ENCODE measurements around the gene OIT3. TPM values are rescaled to one million over a fixed set of nuclear protein-coding genes. Genes with fewer than 3 reads are reported as not detected.

Gene OIT3
- total RNA-seq, 1 donor from 2014 or later = not detected

DNA sequence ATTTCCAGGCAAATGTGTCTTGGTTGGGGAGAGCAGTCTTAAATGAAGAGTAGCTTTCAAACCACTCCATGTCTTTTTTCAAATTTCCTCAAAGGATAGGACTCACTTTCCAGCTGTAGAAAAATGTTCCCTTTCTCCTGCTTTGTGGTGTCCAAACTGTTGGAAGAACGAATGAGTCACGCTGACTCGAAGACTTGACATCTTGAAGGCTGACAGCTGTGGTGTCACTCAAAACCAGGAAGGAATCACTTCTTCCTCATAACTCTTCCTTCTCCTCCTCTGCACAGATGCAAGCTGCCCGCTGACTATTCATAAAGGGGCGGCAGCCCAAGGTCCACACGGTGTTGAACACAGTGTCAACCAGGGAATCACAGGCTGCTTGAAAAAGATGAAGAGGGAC, 41.8 kb downstream of the OIT3 start:
- intact Hi-C loops (cut with DNase I) = no loop called here
- no peak for DNase-seq
- ATAC-seq (ENCODE audit: poor library complexity) = no peak

DNA sequence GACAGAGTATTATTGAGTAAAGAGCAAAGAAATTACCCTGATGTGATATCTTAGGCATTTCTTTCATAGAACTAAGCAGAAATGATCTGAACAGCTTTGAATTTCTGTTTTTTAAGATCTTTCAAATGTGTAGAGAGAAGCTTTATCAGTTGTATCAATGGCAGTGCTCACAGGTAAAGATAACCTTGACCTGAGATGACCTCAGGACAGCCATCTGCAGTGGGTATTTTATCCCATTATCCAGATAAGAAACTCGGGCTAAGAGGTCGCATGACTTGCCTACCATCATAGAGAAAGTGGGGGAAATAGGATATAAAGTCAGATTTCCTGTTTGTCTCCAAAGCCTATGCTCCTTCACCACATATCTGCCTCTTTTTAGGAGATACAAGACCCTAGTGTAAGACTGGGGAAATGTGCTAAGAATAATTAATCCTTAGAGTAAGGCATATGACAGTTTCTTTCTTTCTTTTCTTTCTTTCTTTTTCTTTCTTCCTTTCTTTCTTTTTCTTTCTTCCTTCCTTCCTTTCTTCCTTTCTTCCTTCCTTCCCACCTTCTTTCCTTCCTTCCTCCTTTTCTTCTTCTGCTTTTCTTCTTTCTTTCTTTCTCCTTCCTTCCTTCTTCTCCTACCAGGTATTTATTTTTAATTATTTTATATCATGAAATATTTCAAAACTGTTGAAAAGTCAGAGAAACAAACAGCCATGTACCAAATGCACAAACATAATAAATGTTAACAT, 50.1 kb downstream of the OIT3 start:
- intact Hi-C loops (cut with DNase I) = no loop called here
- no peak for DNase-seq
- no peak for ATAC-seq (ENCODE audit: poor library complexity)

DNA sequence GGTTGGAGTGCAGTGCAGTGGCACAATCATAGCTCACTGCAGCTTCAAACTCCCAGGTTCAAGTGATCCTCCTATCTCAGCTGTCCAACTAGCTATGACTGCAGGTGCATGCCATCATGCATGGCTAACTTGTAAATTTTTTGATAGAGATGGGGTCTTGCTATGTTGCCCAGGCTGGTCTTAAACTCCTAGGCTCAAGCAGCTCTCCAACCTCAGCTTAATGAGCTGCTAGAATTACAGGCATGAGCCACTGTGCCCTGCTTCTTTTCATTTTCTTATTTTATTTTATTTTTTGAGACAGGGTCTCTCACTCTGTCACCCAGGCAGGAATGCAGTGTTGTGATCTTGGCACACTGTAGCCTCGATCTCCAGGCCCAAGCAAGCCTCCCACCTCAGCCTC, 53.4 kb downstream of the OIT3 start:
- intact Hi-C loops (cut with DNase I) = no loop called here
- DNase-seq = no peak
- ATAC-seq (ENCODE audit: poor library complexity) = no peak

DNA sequence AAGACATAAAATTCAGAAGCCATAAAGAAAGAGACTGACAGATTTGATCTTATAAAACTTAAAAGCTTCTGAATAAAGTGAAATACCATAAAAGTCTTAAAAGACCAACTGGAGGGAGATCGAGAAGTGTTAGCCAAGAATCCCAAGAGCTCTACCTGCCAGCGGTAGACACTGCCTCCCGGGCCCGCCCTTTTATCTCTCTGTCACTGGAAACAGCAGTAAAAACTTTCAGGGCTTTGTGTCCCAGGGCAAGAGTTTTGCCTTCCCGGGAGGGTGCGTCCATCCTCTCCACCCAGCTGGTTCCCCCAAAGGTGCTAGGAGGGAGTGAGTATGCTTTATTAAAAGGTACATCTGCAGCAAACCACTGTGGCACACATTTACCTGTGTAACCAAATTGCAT, 55.2 kb downstream of the OIT3 start:
- DNase-seq (no peak), ATAC-seq (ENCODE audit: poor library complexity) (no peak)
- intact Hi-C loops (cut with DNase I) = no loop called here

DNA sequence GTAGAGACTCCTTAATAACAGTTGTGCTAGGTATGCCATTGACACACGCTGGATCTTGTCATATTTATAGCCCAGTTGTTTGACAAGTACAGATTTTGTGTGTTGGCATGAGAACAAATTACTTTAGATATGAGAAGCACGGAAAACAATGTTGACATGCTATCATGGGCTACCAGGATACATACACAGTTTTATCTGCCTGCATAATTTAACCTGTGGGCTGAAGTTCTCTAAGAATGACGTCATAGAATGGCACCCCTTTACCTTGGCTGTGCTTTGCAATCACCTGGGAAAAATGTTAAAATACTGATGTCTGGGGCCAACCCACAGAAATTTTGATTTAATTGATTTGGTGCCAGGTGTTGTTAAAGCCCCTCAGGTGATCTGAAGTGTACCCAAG, 58.2 kb downstream of the OIT3 start:
- intact Hi-C loops (cut with DNase I) = no loop called here
- peak; percentile 32 for ATAC-seq (ENCODE audit: poor library complexity)
- DNase-seq = no peak

DNA sequence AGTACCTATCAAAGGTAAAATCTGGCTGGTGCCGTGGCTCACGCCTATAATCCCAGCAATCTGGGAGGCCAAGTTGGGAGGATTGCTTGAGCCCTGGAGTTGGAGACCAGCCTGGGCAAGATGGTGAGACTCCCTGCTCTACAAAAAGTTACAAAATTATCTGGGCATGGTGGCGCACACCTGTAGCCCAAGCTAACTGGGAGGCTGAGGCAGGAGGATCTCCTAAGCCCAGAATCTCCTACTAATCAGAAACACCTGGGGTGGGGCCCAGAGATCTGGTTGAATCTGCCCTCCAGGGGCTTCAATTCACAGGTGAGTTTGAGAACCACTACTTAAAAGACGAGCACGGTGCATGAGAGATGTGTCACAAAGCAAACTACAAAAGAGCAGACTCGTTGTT, 58.6 kb downstream of the OIT3 start:
- ATAC-seq (ENCODE audit: poor library complexity) = no peak
- DNase-seq = no peak
- intact Hi-C loops (cut with DNase I) = no loop called here

DNA sequence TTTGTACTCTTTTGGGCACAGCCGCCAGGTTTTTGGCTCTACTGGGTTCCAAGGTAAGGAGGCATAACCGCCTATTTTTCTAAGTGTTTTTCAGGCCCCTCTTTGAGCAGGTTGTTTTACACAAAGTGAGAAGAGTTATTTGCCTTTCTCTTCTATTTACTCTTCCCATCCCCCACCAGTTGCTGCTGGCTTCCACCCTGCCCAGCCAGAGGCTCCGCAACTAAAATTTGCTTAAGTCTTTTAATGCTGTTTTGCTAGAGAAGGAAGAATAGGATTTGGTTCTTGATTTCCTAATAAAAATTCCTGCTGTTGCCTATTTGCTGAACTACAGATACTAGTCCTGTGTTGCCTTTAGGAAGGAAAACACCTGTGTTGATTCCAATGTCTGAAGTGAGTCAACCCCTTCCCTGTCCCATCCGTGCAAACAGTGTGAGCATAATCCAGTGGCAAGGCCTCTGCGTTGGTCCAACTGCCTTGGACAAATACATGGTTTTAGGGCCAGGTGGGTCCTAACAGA, 59.2 kb downstream of the OIT3 start:
- DNase-seq = no peak
- intact Hi-C loops (cut with DNase I) = no loop called here
- no peak for ATAC-seq (ENCODE audit: poor library complexity)

DNA sequence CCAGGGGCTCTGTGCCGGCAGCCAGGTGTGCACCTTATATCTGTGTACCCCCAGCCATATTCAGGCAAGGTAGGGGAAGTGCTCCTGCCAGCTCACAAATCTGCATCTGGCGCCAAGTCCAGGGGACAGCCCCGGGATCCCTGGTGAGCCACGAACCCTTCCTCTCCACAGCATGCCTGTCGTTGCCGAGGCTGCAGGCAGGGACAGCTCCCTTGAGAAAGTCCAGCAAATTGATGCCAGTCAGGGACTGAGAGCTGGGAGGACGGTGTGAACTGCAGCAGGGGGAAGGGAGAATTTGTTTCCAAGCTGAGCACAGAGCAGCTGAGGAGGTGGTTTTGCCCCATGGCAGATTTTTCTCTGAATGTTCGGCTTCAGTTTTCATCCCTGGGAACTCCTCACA, 60.1 kb downstream of the OIT3 start:
- peak; percentile 78 for ATAC-seq (ENCODE audit: poor library complexity)
- DNase-seq = no peak
- intact Hi-C loops (cut with DNase I) = no loop called here

DNA sequence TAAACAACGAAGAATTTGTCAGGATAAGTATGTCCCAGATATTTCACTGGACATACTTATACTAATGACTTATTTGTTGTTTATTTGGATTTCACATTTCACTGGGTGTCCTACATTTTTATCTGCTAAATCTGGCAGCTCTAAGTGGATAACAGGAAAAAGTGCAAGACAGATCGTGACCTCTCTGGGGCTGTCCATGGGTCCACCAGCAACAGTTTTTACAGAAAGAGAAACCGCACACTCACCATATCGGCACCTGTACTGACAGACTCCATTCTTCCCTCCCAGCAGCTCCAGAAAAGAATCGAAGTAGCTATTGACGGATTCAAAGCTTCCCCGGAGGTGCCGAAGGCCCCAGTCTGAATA, 60.7 kb downstream of the OIT3 start:
- ATAC-seq (ENCODE audit: poor library complexity) = peak; percentile 14
- intact Hi-C loops (cut with DNase I) = no loop called here
- no peak for DNase-seq

DNA sequence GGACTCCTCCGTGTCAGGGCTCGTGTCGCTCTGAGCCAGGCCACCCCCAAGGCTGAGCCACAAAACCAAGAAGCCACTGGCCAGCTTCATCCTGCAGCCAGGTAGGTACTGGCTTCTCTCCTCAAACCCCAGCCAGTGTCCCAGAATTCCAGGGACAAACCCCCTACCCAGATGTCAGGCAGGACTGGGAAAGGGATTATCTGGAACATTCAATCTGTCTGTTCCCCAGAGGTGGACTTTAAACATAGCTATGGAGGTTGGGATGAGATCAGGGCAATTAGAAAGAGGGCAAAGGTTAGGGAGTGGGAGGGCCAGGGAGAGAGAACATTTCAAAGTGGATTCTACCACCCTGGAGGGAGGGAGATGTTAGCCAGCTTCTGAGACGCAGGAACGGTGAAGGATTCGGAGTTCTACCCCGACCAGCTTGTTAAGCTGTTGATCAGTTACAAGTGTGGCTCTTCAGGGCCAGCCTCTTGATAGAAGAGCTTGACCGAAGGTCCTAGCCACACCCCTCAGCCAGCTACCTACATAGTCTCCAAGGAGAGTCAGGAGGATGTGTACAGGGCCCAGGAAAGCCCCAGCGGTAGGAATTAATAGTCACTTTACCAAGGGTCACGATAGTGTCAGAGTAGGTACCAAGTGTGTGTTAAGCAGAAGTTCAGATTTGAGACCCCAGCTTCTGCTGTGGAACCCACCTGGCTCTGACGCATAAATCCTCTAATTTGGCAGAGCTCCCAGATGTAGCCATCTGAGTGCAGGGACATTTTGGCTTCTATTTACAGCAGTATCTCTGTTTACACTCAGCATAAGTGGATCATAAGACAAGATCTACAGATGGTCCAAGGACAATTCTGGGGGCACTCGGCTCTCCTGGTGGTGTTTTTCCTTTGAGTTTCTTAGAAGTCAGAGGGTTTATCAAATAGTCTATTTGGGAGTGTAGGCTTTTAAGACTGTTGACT, 61.3 kb downstream of the OIT3 start, which contains the start of gene PLA2G12B:
PLA2G12B (minus strand) TSS at position 211 of the 959 bp plus-strand sequence; CDS start at position 90, 121 bp downstream.
- intact Hi-C loops (cut with DNase I) = no loop called here
- DNase-seq (no peak), ATAC-seq (ENCODE audit: poor library complexity) (peak; percentile 68)

DNA sequence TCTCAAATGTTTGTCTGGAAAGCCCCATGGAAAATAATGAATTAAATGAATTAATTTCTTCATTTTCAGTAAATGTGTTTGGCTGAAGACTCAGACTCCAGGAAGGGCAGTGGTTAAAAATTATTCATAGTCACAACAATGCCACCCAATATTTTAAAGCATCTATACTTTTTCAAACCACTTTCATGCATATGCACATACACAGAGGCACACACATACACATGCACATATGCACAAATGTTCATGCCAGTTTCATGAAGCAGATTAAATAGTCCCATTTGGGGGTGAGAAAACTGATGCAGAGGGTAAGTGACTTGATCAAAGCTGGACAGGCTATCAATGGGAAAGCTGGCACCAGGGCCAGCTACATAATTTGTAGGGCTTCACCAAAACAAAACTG, 62.5 kb downstream of the OIT3 start:
- no peak for DNase-seq
- ATAC-seq (ENCODE audit: poor library complexity) = no peak
- intact Hi-C loops (cut with DNase I) = no loop called here

DNA sequence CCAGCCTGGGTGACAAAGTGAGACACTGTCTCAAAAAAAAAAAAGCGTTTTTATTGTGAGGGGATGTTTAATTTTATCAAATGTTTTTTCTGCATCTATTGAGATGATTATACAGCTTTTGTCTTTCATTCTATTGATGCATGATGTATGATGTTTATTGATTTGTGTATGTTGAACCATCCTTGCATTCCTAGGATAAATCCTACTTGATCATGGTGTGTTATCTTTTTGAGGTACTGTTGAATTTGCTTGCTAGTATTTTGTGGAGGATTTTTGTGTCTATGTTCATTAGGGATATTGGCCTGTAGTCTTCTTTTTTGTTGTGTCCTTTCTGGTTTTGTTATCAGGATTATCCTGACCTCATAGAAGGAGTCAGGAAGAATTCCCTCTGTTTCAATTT, 83.3 kb downstream of the OIT3 start:
- intact Hi-C loops (cut with DNase I) = no loop called here
- no peak for ATAC-seq (ENCODE audit: poor library complexity)

DNA sequence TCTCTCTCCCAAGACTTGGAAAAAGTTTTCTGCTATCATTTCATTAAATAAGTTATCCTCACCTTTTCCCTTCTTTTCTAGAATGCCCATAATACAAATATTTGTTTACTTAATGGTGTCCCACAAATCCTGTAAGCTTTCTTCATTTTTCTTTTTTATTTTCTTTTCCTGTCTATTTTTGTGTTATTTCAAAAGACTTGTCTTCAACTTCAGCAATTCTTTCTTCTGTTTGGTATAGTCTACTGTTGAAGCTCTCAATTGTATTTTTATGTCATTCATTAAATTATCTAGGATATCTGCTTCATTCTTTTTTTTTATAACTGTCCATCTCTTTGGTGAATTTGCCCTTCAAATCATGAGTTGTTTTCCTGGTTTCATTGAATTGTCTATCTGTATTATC, 86.2 kb downstream of the OIT3 start:
- DNase-seq (no peak), ATAC-seq (ENCODE audit: poor library complexity) (no peak)
- intact Hi-C loops (cut with DNase I) = no loop called here

More for the DNA sequence above, 83.3 kb downstream of the OIT3 start:
- no peak for DNase-seq

DNA sequence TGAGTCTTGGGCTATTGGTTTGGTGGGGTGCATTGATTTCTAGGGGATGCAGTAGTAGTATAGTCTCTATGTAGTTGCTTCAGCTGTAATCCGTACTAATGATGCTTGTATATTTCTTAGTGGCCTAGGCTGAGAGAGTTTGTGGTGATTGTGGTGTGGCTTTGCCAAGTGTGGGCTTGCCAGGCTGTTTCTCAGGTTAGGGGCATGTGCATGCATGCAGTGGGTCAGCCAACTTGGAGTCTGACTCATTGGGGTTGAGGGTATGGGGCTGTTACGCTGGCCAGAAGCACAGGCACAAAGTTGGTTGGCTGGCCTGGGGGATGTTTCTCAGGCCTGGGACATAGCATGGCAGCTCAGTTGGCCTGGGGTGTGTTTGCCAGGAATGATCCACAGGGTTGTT, 86.8 kb downstream of the OIT3 start:
- DNase-seq (no peak), ATAC-seq (ENCODE audit: poor library complexity) (no peak)
- intact Hi-C loops (cut with DNase I) = no loop called here

DNA sequence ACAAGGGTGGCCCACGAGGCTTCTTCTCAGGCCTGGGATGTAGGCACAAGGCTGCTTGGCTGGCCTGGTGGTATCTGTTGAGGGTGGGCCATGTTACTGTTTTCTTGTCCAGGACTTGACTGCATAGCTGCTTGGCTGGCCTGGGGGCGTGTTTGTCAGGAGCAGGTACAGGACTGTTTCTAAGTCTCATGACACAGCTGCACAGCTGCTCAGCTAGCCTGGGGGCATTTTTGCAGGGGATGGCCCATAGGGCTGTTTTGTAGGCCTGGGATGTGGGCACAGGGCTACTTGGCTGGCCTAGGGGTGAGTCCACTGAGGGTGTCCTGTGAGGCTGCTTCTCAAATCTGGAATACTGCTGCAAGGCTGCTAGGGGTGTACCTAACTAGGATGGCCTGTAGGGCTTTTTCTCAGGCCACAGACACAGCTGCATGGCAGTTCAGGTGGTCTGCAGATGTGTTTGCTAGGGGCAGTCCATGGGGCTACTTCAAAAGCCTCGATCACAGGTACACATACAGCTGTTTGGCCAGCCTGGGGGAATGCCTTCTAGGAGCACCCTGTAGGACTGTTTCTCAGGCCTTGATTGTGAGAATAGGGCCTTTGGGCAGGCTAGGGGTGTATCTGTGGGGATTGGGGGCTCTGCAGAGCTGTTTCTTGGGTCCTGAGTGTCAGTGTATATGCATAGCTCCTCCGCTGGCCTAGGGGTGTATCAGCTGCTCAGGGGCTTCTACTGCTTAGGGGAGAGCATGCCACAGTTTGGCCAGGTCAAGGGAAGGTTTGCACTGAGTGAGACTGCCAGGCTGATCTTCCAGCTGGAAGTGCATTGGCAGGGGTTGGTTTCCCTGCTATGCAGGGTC, 87.7 kb downstream of the OIT3 start:
- no peak for DNase-seq
- peak; percentile 32 for ATAC-seq (ENCODE audit: poor library complexity)
- intact Hi-C loops (cut with DNase I) = no loop called here

DNA sequence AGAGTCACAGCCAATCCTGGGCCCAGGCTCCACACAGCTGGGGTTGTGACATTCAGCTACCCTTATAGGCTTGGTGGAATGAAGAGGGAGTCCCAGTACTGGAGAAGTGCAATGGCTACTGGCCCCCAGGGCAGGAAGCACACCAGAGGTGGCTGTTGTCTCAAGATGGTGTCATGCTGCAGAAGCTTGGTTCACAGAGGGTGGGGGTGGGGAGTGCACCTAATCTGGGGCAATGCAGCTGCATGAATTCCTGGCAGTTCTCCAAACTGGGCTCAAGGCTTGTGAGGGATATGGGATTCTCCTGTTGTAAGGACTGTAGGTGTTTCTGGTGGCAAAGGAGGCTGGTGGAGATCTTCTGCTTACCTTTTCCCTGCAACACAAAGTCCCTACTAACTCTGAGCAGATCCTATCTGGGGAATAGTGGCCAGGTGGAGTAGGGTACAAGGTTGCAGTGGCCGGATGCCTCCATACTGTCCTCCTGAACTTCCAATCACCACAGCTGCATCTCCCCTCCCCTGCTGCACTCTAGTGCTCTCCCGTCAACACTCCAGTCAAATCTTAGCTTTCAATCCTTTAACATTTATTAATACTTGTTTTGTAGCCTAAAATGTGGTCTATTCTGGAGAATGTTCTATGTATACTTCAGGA, 88.5 kb downstream of the OIT3 start:
- intact Hi-C loops (cut with DNase I) = no loop called here
- ATAC-seq (ENCODE audit: poor library complexity) (peak; percentile 44), DNase-seq (no peak)
